HG02938 (cell line): ENCODE measurements around the gene ARRDC4.

Experiments
- ATAC-seq: cut with Tn5 transposase; IDR thresholded peaks from one replicate; pipeline ENCODE4 v1.9.1; 2021; ENCODE audit warnings: mild to moderate bottlenecking, moderate library complexity; ENCODE audit not compliant: unreplicated experiment

The ARRDC4 gene

DNA sequence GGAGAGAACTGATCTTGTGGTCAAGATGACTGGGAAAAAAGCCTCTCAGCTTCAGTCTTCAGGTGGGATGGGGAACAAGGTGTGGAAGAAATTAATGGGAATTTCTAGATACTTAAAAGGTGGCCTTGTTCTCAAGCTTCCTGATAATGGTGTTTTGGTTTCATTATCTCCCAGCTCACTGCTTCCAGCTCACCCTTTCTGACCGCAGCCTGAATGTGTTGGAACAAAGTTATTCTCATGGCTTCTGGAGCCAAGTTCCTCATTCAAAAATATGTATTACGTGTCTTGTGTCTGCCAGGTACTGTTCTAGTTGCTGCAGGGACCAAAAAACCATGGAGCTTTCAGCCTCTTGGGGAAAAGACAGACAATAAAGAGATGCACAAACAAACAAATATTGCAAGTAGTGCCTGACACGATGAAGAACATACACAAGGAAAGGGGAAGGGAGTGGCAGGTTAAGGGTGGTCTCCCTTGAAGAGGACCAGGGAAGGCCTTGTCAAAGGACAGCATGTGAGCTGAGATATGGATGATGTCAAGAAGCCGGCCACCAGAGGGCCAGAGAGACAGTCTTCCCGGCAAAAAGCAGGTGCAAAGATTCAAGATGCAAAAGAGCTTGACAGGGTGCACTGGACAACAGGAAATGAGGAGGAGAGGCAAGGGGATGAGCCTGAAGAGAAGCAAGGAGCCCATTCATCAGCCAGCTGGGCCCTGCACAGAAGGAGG, 35.5 kb downstream of the ARRDC4 start:
- peak; percentile 46 for ATAC-seq

GRCh38 chr15:97998307-97999071, 38.0 kb downstream of the ARRDC4 start:
- ATAC-seq: no peak

DNA sequence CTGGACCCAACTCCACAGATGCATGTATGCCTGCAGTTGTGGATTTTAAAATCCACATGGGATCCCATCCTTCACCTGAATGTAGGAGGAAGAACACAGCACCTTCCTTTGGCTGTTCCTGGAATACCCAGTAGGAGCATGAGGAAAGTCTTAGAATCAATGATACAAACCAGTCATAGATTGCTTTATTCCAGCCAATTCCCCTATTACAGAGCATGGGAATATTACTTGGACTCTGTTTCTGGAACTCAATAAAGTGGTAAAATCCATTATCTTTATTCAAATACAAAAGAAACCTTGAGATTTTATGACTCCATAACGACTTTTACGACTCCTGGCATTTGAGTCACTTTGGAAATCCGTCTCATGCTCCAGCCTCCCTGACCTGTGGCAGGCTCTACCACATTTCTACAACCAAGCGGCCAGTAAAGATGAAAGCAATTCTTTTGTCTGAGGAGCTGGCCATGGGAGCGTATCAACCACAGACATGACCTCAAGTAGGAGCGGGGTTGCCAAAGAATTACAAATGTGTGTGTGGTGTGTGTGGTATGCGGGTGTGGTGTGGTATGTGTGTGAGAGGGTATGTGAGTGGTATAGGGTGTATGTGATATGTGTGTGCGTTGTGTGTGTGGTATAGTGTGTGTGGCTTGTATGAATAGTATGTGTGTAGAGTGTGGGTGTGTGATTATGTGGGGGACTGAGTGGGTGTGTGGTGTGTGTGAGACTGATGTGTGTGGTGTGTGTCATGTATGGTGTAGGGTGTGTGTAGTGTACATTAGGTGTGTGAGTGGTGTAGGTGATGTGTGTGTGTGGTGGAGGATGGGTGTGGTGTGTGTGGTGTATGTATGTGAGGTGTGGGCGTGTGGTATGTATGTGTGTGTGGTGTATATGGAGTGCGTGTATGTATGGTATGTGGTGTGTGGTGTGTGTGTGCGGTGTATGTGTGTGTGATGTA, 40.0 kb downstream of the ARRDC4 start:
- ATAC-seq: no peak

DNA sequence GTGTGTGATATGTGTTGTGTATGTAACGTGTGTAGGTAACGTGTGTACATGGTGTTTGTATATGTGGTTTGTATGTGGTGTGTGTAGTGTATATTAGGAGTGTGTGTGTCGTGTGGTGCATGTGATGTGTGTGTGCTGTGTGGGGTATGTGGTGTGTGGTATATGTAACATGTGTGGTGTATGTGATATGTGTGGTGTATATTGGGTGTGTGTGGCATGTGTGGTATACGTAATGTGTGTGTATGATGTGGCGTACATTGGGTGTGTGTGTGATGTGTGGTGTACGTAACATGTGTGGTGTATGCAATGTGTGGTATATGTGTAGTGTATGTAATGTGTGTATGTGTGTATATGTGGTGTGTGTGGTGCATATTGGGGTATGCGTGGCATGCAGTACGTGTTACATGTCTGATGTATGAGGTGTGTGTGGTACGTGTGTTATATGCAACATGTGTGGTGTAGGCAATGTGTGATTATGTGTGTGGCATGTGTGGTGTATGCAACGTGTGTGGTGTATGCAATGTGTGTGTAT, 41.2 kb downstream of the ARRDC4 start:
- no peak for ATAC-seq

GRCh38 chr15:98002419-98002818, 41.9 kb downstream of the ARRDC4 start:
- ATAC-seq: no peak

DNA sequence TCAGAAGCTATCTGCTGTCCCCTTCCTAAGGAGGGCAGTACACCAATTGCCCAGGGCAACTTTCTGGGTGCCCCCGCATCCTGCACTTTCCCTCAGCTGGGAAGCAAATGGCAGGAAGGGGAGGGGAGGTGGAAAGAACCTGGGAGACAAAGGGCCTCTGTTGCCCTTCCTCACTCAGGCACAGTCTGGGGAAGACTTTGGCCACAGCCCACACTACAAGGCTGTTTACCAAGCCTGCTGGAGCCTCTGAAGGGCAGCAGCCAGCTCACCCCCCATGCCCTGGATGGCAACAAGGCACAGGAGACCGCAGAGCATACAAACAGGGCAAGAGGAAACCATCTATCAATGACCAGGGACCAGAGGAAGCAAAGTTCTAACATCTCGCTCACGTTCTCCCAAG, 42.4 kb downstream of the ARRDC4 start:
- no peak for ATAC-seq

DNA sequence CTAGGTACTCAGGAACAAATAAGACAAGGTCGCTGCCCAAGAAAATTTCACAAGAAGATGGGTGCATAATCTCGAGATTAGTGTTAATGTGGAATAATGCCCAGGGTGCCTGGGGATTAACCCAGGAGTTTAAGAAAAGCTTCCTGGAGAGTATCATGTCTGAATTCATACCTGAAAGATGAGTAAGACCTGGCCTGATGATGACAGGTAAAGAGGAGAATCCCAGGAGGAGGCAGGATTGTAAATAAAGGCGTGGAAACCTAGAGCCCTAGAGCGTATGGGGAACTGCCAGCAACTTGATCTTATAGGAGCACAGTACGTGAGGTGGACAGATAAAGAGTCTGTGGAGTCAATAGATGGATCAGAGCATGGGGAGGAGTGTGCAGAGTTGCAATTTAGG, 43.0 kb downstream of the ARRDC4 start:
- no peak for ATAC-seq

GRCh38 chr15:98003996-98004395, 43.5 kb downstream of the ARRDC4 start:
- no peak for ATAC-seq

- ATAC-seq: no peak
These were observed 45.2 kb downstream of the ARRDC4 start for GRCh38 chr15:98005659-98006058.

DNA sequence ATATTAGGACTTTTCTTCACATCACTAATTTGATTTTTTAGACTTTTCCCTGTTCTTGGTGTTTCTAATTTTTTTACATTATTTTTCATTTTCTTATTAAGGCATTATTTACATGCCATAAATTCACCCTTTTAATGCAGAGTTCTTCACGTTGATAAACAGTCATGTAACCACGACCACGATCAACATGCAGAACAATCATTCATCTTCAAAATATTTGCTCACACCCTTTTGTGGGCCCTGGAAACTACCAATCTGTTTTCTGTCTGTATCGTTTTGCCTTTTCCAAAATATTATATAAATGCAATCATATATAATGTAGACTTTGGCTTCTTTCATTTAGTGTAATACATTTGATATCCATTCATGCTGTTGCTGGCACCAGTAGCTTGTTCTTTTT, 48.7 kb downstream of the ARRDC4 start:
- no peak for ATAC-seq

DNA sequence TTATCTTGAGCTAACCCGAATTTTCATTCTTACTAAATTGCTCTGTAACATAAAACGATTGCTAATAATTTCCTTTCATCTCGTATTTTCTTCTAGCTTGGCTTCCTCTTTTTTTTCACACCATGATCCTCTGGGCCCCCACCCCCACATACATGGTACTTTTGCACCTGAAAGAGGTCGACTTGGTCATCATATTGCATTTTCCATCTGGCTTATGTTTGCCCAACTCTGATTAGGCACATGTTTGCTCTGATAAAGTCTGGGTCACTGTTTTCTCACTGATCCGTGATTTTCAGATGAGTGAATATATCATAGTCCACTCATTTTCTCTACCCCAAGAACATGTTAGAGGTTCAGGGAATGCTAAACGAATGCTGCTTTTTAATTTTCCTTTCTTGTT, 49.5 kb downstream of the ARRDC4 start:
- no peak for ATAC-seq

GRCh38 chr15:98012354-98012753, 51.9 kb downstream of the ARRDC4 start:
- ATAC-seq: no peak

GRCh38 chr15:98013631-98014030, 53.1 kb downstream of the ARRDC4 start:
- ATAC-seq: no peak

DNA sequence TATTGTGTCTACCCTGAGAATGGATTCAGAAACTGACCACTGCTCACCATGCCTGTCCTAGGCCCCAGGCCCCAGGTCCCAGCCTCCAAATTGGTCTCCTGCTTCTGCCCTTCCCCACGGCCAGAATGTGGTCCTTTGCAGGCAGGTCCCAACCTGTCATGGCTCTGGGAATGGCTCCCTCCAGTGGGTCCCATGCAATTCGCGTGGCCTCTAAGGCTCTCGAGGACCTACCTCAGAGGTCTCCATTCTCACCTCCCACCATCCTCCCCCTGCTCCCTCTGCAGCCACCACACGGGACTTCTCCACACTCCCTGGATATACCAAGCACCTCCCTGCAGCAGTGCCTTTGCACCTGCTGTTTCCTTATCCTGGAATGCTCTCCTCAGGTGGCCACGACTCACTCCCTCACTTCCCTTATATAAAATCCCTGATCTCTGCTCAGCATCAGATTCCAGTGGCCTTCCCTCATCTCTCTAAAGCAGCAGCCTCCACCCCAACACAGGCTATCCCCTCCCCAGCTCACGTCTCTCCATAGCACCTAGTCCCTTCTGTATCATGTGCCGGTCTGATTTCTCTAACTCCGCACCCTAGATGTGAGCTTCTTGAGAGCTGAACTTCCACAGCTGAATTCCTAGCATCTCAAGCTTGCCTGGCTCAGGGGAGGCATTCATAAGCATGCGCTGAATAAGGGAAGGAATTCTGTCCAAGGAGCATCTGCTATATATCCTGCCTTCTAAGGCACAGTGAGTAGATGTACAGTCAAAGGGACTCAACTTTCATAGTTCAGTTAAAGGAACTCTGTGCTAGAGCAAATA, 56.9 kb downstream of the ARRDC4 start:
- no peak for ATAC-seq

DNA sequence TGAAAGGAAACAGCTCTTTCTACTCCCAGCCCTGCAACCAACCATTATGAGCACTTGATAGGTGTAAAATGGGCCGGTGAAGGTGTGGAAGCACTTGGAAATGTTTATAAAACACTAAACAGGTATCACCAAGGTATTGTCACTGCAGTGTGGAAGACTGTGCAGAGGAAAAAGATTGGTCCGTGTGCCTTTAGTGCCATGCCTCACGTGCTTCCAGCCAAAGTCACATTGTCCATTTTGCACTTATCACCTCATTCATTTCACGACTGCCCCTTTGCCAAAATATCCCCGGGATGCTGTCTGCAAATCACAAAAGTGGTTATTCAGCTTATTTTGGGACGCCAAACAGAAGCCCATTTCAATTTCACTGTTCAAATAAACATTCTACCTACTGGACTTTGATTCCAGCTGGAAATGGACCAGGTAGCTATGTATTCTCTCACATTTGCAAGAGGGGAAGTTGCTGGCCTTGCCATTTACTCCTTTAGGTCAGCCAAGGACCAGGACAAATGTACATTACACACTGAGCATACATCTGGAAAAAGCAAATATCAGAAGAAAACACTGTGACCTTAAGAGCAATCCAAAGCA, 58.4 kb downstream of the ARRDC4 start:
- ATAC-seq: no peak
